B cell (primary cell): Measurements from ENCODE around the gene ACER2. TPM values are rescaled to one million over a fixed set of nuclear protein-coding genes. Genes with fewer than 3 reads are reported as not detected.
A peak's percentile ranks its signal among the peaks of the same experiment; 100 is the strongest.

Experiments used
- ATAC-seq: fragments of 200-7000 bp; cut with Tn5 transposase; one replicate; pipeline ENCODE4 v1.10.0; 2021; ENCODE audit warnings: low read depth, mild to moderate bottlenecking, moderate number of reproducible peaks, moderate library complexity
- CTCF ChIA-PET: fragments of 350-600 bp; sonication (Branson Sonifier 250); formaldehyde crosslinking; loops from one replicate; lab custom pipeline; 2021; ENCODE audit warnings: antibody characterized with exemption, inconsistent platforms; lab: Charles Lee
- POLR2A ChIA-PET: fragments of 350-600 bp; sonication (Branson Sonifier 250); formaldehyde crosslinking; loops from one replicate; lab custom pipeline; 2021; ENCODE audit warnings: antibody characterized with exemption; lab: Charles Lee
- DNase-seq: peaks from one replicate; pipeline ENCODE4 v3.0.0; 2013
- H2AFZ ChIP-seq: 2 replicates; pipeline ENCODE4 v1.6.1; 2012; ENCODE audit warnings: mild to moderate bottlenecking, low read depth, low read length; ENCODE audit not compliant: insufficient read depth, poor library complexity, severe bottlenecking
- H3K27ac ChIP-seq, 2 donors: 1 replicate in 1 of 2; 2 replicates in 1 of 2; pipeline ENCODE4 v1.5.1; 2012 to 2013; ENCODE audit warnings: low read length in 2 of 2, mild to moderate bottlenecking in 2 of 2, moderate library complexity in 1 of 2
- H3K27me3 ChIP-seq, 4 experiments: fragments of 200-600 bp in 1 of 4; sonication (generic) in 1 of 4; replicated peaks in 1 of 4; 1 replicate in 2 of 4; 2 replicates in 2 of 4; pipeline versions ENCODE4 v1.6.1 to v1.7.0; 2013 to 2016; ENCODE audit warnings: low read length in 3 of 4, mild to moderate bottlenecking in 2 of 4, mixed read lengths in 1 of 4, moderate library complexity in 1 of 4; ENCODE audit not compliant: insufficient read depth in 4 of 4, control insufficient read depth in 3 of 4; ENCODE audit errors: control extremely low read depth in 1 of 4
- H3K36me3 ChIP-seq, 2 experiments: replicated peaks in 1 of 2; 1 replicate in 1 of 2; 2 replicates in 1 of 2; pipeline versions ENCODE4 v1.6.1 to v1.7.1; 2013; ENCODE audit warnings: low read length in 1 of 2; ENCODE audit not compliant: insufficient read depth in 2 of 2, control insufficient read depth in 1 of 2; ENCODE audit errors: control extremely low read depth in 1 of 2, extremely low read depth in 1 of 2
- H3K4me1 ChIP-seq, 2 donors: fragments of 200-600 bp in 1 of 2; sonication (generic) in 1 of 2; 1 replicate in 1 of 2; 2 replicates in 1 of 2; pipeline versions ENCODE4 v1.5.1 to v1.6.1; 2013 to 2017; ENCODE audit warnings: low read length in 2 of 2; ENCODE audit not compliant: control insufficient read depth in 2 of 2, insufficient read depth in 2 of 2
- H3K4me2 ChIP-seq: replicated peaks from 2 replicates; pipeline ENCODE3; 2012; ENCODE audit warnings: mild to moderate bottlenecking, low read depth, low read length; ENCODE audit not compliant: poor library complexity, severe bottlenecking
- H3K4me3 ChIP-seq, 5 experiments: fragments of 200-600 bp in 1 of 5; sonication (generic) in 1 of 5; 1 replicate in 3 of 5; 2 replicates in 2 of 5; pipeline versions ENCODE4 v1.5.1 to v1.7.0; 2011 to 2016; ENCODE audit warnings: low read length in 4 of 5, mild to moderate bottlenecking in 4 of 5, low read depth in 2 of 5, control low read depth in 1 of 5, moderate library complexity in 1 of 5; ENCODE audit not compliant: insufficient read depth in 1 of 5; ENCODE audit errors: control extremely low read depth in 1 of 5, extremely low read depth in 1 of 5
- H3K79me2 ChIP-seq: fragments of 200-600 bp; sonication (generic); one replicate; pipeline ENCODE4 v1.6.0; 2016; ENCODE audit warnings: low read length; ENCODE audit not compliant: control insufficient read depth, insufficient read depth
- H3K9ac ChIP-seq: fragments of 200-600 bp; sonication (generic); 2 replicates; pipeline ENCODE4 v1.6.1; 2017; ENCODE audit warnings: mild to moderate bottlenecking, low read length, moderate library complexity
- H3K9me3 ChIP-seq, 3 donors: one replicate each; pipeline versions ENCODE4 v1.6.1 to v1.7.1; 2013; ENCODE audit warnings: low read length in 2 of 3; ENCODE audit not compliant: control insufficient read depth in 2 of 3, insufficient read depth in 1 of 3; ENCODE audit errors: control extremely low read depth in 1 of 3
- H4K20me1 ChIP-seq: 2 replicates; pipeline ENCODE4 v1.6.0; 2012; ENCODE audit warnings: mild to moderate bottlenecking, low read length; ENCODE audit not compliant: insufficient read depth, control insufficient read depth, poor library complexity, severe bottlenecking
- H3K27ac Mint-ChIP-seq: one replicate; pipeline ENCODE4 v1.8.0; 2021; ENCODE audit warnings: mixed read lengths
- H3K27me3 Mint-ChIP-seq: one replicate; pipeline ENCODE4 v1.8.0; 2021; ENCODE audit warnings: mixed read lengths
- H3K4me1 Mint-ChIP-seq: one replicate; pipeline ENCODE4 v1.8.0; 2021; ENCODE audit warnings: mixed read lengths
- H3K4me3 Mint-ChIP-seq: one replicate; pipeline ENCODE4 v1.8.0; 2021; ENCODE audit warnings: mixed read lengths
- H3K9me3 Mint-ChIP-seq: one replicate; pipeline ENCODE4 v1.8.0; 2022; ENCODE audit warnings: mixed read lengths; ENCODE audit not compliant: insufficient read depth
- EZH2 ChIP-seq: IDR thresholded peaks from 2 replicates; pipeline ENCODE4 v1.6.1; 2012; ENCODE audit warnings: borderline replicate concordance, low read depth, mild to moderate bottlenecking, moderate library complexity, low read length; ENCODE audit not compliant: insufficient read depth, poor library complexity, severe bottlenecking
- WGBS: methylation state at CpG from one replicate; pipeline ENCODE4 v1.1.5; 2013; ENCODE audit warnings: missing lambda C conversion rate; ENCODE audit not compliant: insufficient coverage; 5-methylcytosine and 5-hydroxymethylcytosine counted together
- intact Hi-C: fragments of 100-400 bp; cut with micrococcal nuclease; formaldehyde crosslinking; loops from one replicate; pipeline ENCODE4 v1.10.0; 2022
- polyA plus RNA-seq: library from polyadenylated mRNA; depleted of rRNA; stranded (reverse); fragments of >200 nt; gene quantifications from 2 replicates; pipeline ENCODE4 v1.2.3, GENCODE V29; 2012
- total RNA-seq, 2 donors: library from RNA; stranded (reverse); fragments of 120-200 nt in 1 of 2; gene quantifications; 1 replicate in 1 of 2; 2 replicates in 1 of 2; pipeline versions ENCODE4 v1.2.3 to v1.2.4, GENCODE V29; 2013 to 2022
- TF ChIP-seq, protein P1 (sequence below): fragments of 200-600 bp; IDR thresholded peaks from one replicate; pipeline ENCODE4 v1.8.0; 2022; ENCODE audit warnings: antibody characterized with exemption, mild to moderate bottlenecking

Gene ACER2
- total and polyA plus RNA-seq, 2 donors (not counting 1 experiment from before 2014, with no cell fraction given) = 1.1 to 5.5 TPM

GRCh38 chr9:19442240-19442639 is 33.4 kb downstream of the ACER2 start:
- no peaks in the 10 kb centered on the region for H3K36me3 ChIP-seq
- H3K4me2 ChIP-seq = peak overlapping the region; percentile 81
- ChIA-PET POLR2A (no interaction called here), CTCF (interaction anchor here (0.7 kb wide), 1 partner anchor 357 kb away, joined by 3 read pairs; no protein-coding TSS in a partner anchor)
- no peak overlapping the region for H3K27ac Mint-ChIP-seq
- peak overlapping the region in 1 of 5 experiments; percentile 63 for H3K4me3 ChIP-seq
- 94% methylated on average over 7 of the region's 9 CpGs for WGBS
- H3K9me3 Mint-ChIP-seq = no peaks in the 10 kb centered on the region
- peak overlapping the region; percentile 94 for H2AFZ ChIP-seq
- no peaks in the 10 kb centered on the region for H3K79me2 ChIP-seq
- no peaks in the 10 kb centered on the region for H3K27me3 ChIP-seq
- DNase-seq (no peak), ATAC-seq (no peak)
- H3K27me3 Mint-ChIP-seq = no peaks in the 10 kb centered on the region
- intact Hi-C loops = no loop called here
- no peaks in the 10 kb centered on the region for H3K9me3 ChIP-seq
- TF ChIP-seq EZH2 = no peak
- TF ChIP-seq, protein P1, sequence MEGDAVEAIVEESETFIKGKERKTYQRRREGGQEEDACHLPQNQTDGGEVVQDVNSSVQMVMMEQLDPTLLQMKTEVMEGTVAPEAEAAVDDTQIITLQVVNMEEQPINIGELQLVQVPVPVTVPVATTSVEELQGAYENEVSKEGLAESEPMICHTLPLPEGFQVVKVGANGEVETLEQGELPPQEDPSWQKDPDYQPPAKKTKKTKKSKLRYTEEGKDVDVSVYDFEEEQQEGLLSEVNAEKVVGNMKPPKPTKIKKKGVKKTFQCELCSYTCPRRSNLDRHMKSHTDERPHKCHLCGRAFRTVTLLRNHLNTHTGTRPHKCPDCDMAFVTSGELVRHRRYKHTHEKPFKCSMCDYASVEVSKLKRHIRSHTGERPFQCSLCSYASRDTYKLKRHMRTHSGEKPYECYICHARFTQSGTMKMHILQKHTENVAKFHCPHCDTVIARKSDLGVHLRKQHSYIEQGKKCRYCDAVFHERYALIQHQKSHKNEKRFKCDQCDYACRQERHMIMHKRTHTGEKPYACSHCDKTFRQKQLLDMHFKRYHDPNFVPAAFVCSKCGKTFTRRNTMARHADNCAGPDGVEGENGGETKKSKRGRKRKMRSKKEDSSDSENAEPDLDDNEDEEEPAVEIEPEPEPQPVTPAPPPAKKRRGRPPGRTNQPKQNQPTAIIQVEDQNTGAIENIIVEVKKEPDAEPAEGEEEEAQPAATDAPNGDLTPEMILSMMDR = no peak
- H3K4me3 Mint-ChIP-seq = no peak overlapping the region
- no peaks in the 10 kb centered on the region for H4K20me1 ChIP-seq
- peak overlapping the region; percentile 57 to 81 for H3K27ac ChIP-seq
- H3K4me1 ChIP-seq = peaks cover 15 to 19% of the 10 kb centered on the region in 2 donors
- peak overlapping the region; percentile 70 for H3K9ac ChIP-seq
- H3K4me1 Mint-ChIP-seq = peaks cover 18% of the 10 kb centered on the region

GRCh38 chr9:19445452-19445851 is 36.6 kb downstream of the ACER2 start:
- Mint-ChIP-seq H3K27me3 (no peaks in the 10 kb centered on the region), H3K4me3 (no peak overlapping the region), H3K9me3 (no peaks in the 10 kb centered on the region), H3K27ac (no peak overlapping the region), H3K4me1 (peaks cover 18% of the 10 kb centered on the region)
- H3K9ac ChIP-seq = no peak overlapping the region
- H3K36me3 ChIP-seq = no peaks in the 10 kb centered on the region
- DNase-seq (no peak), ATAC-seq (no peak)
- no peak overlapping the region for H3K4me3 ChIP-seq
- H3K27ac ChIP-seq = no peak overlapping the region
- ChIA-PET CTCF (interaction anchor here (0.6 to 1.7 kb wide), 2 partner anchors 11 to 225 kb away, joined by 3 to 6 read pairs; no protein-coding TSS in a partner anchor), POLR2A (no interaction called here)
- TF ChIP-seq EZH2 = no peak
- TF ChIP-seq, protein P1 = no peak
- intact Hi-C loops = no loop called here
- no peak overlapping the region for H2AFZ ChIP-seq
- H3K79me2 ChIP-seq = no peaks in the 10 kb centered on the region
- peaks cover 15 to 19% of the 10 kb centered on the region in 2 donors for H3K4me1 ChIP-seq
- H3K4me2 ChIP-seq = no peak overlapping the region
- no peaks in the 10 kb centered on the region for H3K27me3 ChIP-seq
- H4K20me1 ChIP-seq = no peaks in the 10 kb centered on the region
- H3K9me3 ChIP-seq = no peaks in the 10 kb centered on the region
- 91% methylated on average over 2 of the region's 2 CpGs for WGBS
